Activated CD4-positive, alpha-beta T cell treated with anti-CD3 and anti-CD28 coated beads for 36 hours (primary cell): Measurements from ENCODE around the gene SLC35B4. TPM values are rescaled to one million over a fixed set of nuclear protein-coding genes. Genes with fewer than 3 reads are reported as not detected.
A peak's percentile ranks its signal among the peaks of the same experiment; 100 is the strongest.

ENCODE experiments used
- ATAC-seq: fragments of 200-7000 bp; cut with Tn5 transposase; one replicate; pipeline ENCODE4 v1.10.0; 2021; ENCODE audit warnings: mild to moderate bottlenecking, moderate library complexity
- CTCF ChIA-PET: fragments of 350-600 bp; sonication (Branson Sonifier 250); formaldehyde crosslinking; loops from one replicate; lab custom pipeline; 2021; ENCODE audit warnings: antibody characterized with exemption; lab: Charles Lee
- POLR2A ChIA-PET: fragments of 350-600 bp; sonication (Branson Sonifier 250); formaldehyde crosslinking; loops from one replicate; lab custom pipeline; 2021; ENCODE audit warnings: antibody characterized with exemption, inconsistent platforms; lab: Charles Lee
- DNase-seq: peaks from one replicate; pipeline ENCODE4 v3.0.0-alpha.2; 2020
- H3K27ac Mint-ChIP-seq: one replicate; pipeline ENCODE4 v1.8.0; 2021; ENCODE audit warnings: mixed read lengths
- H3K27me3 Mint-ChIP-seq: one replicate; pipeline ENCODE4 v1.8.0; 2021; ENCODE audit warnings: mixed read lengths
- H3K36me3 Mint-ChIP-seq: one replicate; pipeline ENCODE4 v1.8.0; 2021; ENCODE audit warnings: low read depth, mixed read lengths
- H3K4me1 Mint-ChIP-seq: one replicate; pipeline ENCODE4 v1.8.0; 2021; ENCODE audit warnings: mixed read lengths
- H3K4me3 Mint-ChIP-seq: one replicate; pipeline ENCODE4 v1.8.0; 2021; ENCODE audit warnings: mild to moderate bottlenecking, moderate library complexity, mixed read lengths
- H3K9me3 Mint-ChIP-seq: one replicate; pipeline ENCODE4 v1.8.0; 2021; ENCODE audit warnings: low read depth, mixed read lengths
- intact Hi-C, 2 experiments: fragments of 100-400 bp; cut with DNase I in 1 of 2; cut with micrococcal nuclease in 1 of 2; formaldehyde crosslinking; loops; one replicate each; pipeline versions ENCODE4 v1.14.2 to v1.15.1; 2022 to 2024; cut with DNase I, micrococcal nuclease
- total RNA-seq, 2 experiments: library from RNA; stranded (reverse); gene quantifications; one replicate each; pipeline ENCODE4 v1.2.3, GENCODE V29; 2021

SLC35B4 gene
- 10 to 100 TPM; 13.6 to 15.5 TPM for total RNA-seq

- peak within 1 kb of the TSS; percentile 85 for H3K4me3 Mint-ChIP-seq
- intact Hi-C loops: loop anchor here (1.0 to 10.0 kb wide), 10 partner anchors 42 to 1238 kb away; partner anchors contain the start of genes AKR1B1 (in 2 of the 2), CHCHD3 (in 2 of the 2), LRGUK (in 2 of the 2) and AGBL3 (in 1 of the 2)
- H3K27ac Mint-ChIP-seq: peak within 1 kb of the TSS; percentile 80
- no peaks in the 10 kb centered on the region for H3K9me3 Mint-ChIP-seq
- peaks cover 6% of the 10 kb centered on the region for H3K27me3 Mint-ChIP-seq
- DNase-seq (peak; percentile 97), ATAC-seq (peak; percentile 100)
- H3K4me1 Mint-ChIP-seq: peaks cover 15% of the 10 kb centered on the region
- POLR2A ChIA-PET: interaction anchor here (1.1 kb wide), 1 partner anchor 1234 kb away, joined by 4 read pairs; the partner anchor contains the start of gene CHCHD3
- CTCF ChIA-PET: interaction anchor here (0.6 to 2.5 kb wide), 7 partner anchors 26 to 141 kb away, joined by 3 to 15 read pairs (median 4); no protein-coding TSS in a partner anchor
- no peaks in the 10 kb centered on the region for H3K36me3 Mint-ChIP-seq
Observed at GRCh38 chr7:134316539-134317344, at the start of gene SLC35B4. Gene SLC35B4 (minus strand): TSS chr7:134316930. CDS start chr7:134316751, 179 bp downstream.

GRCh38 chr7:134366481-134366880 is 49.8 kb upstream of the SLC35B4 start:
- CTCF ChIA-PET: no interaction called here
- DNase-seq: no peak
- H3K4me3 Mint-ChIP-seq: no peak overlapping the region
- H3K36me3 Mint-ChIP-seq: no peaks in the 10 kb centered on the region
- no peak for ATAC-seq
- intact Hi-C loops: no loop called here
- no peak overlapping the region for H3K27ac Mint-ChIP-seq
- no peaks in the 10 kb centered on the region for H3K4me1 Mint-ChIP-seq
- no peaks in the 10 kb centered on the region for H3K9me3 Mint-ChIP-seq
- H3K27me3 Mint-ChIP-seq: peaks cover 27% of the 10 kb centered on the region
- POLR2A ChIA-PET: no interaction called here

- H3K27me3 Mint-ChIP-seq: peaks cover 27% of the 10 kb centered on the region
- H3K36me3 Mint-ChIP-seq: no peaks in the 10 kb centered on the region
- H3K4me3 Mint-ChIP-seq: no peak overlapping the region
- DNase-seq (no peak), ATAC-seq (no peak)
- no peaks in the 10 kb centered on the region for H3K9me3 Mint-ChIP-seq
- ChIA-PET CTCF (interaction anchor here (0.8 kb wide), 2 partner anchors 9 to 66 kb away, joined by 3 read pairs; no protein-coding TSS in a partner anchor), POLR2A (no interaction called here)
- no peaks in the 10 kb centered on the region for H3K4me1 Mint-ChIP-seq
- intact Hi-C loops: no loop called here
- H3K27ac Mint-ChIP-seq: no peak overlapping the region
Observed at GRCh38 chr7:134365341-134366054, 48.8 kb upstream of the SLC35B4 start.

GRCh38 chr7:134364619-134365037 is 47.9 kb upstream of the SLC35B4 start:
- Mint-ChIP-seq H3K27me3 (peaks cover 20% of the 10 kb centered on the region), H3K4me1 (no peaks in the 10 kb centered on the region), H3K27ac (no peak overlapping the region), H3K36me3 (no peaks in the 10 kb centered on the region), H3K4me3 (no peak overlapping the region), H3K9me3 (no peaks in the 10 kb centered on the region)
- CTCF ChIA-PET: no interaction called here
- no peak for ATAC-seq
- DNase-seq: no peak
- intact Hi-C loops: no loop called here
- POLR2A ChIA-PET: no interaction called here

- H3K9me3 Mint-ChIP-seq: no peaks in the 10 kb centered on the region
- intact Hi-C loops: no loop called here
- ChIA-PET CTCF (no interaction called here), POLR2A (no interaction called here)
- no peaks in the 10 kb centered on the region for H3K36me3 Mint-ChIP-seq
- H3K27me3 Mint-ChIP-seq: peaks cover 15% of the 10 kb centered on the region
- H3K4me3 Mint-ChIP-seq: no peak overlapping the region
- DNase-seq: no peak
- H3K27ac Mint-ChIP-seq: no peak overlapping the region
- peaks cover 2% of the 10 kb centered on the region for H3K4me1 Mint-ChIP-seq
- no peak for ATAC-seq
Observed at GRCh38 chr7:134362587-134363483, 46.1 kb upstream of the SLC35B4 start.

- no peaks in the 10 kb centered on the region for H3K9me3 Mint-ChIP-seq
- H3K4me3 Mint-ChIP-seq: no peak overlapping the region
- peaks cover 12% of the 10 kb centered on the region for H3K27me3 Mint-ChIP-seq
- no peak overlapping the region for H3K27ac Mint-ChIP-seq
- ATAC-seq (no peak), DNase-seq (no peak)
- ChIA-PET POLR2A (no interaction called here), CTCF (interaction anchor here (0.7 to 1.7 kb wide), 5 partner anchors 12 to 643 kb away, joined by 3 to 4 read pairs (median 3); partner anchors contain the start of gene SLC35B4)
- intact Hi-C loops: loop anchor here in 1 of 2 experiments (2.0 kb wide), 1 partner anchor 219 kb away; no protein-coding TSS in a partner anchor
- H3K4me1 Mint-ChIP-seq: peaks cover 2% of the 10 kb centered on the region
- H3K36me3 Mint-ChIP-seq: no peaks in the 10 kb centered on the region
Observed at GRCh38 chr7:134359787-134360432, 43.2 kb upstream of the SLC35B4 start.

- CTCF ChIA-PET: interaction anchor here (0.6 to 2.6 kb wide), 21 partner anchors 10 to 1113 kb away, joined by 3 to 15 read pairs (median 3); partner anchors contain the start of gene SLC35B4
- H3K36me3 Mint-ChIP-seq: no peaks in the 10 kb centered on the region
- POLR2A ChIA-PET: no interaction called here
- intact Hi-C loops: no loop called here
- peaks cover 2% of the 10 kb centered on the region for H3K4me1 Mint-ChIP-seq
- H3K27me3 Mint-ChIP-seq: peaks cover 12% of the 10 kb centered on the region
- no peaks in the 10 kb centered on the region for H3K9me3 Mint-ChIP-seq
- no peak overlapping the region for H3K27ac Mint-ChIP-seq
- DNase-seq: no peak
- H3K4me3 Mint-ChIP-seq: no peak overlapping the region
- ATAC-seq: no peak
Observed at GRCh38 chr7:134357486-134357885, 40.8 kb upstream of the SLC35B4 start.

GRCh38 chr7:134356421-134356936 is 39.7 kb upstream of the SLC35B4 start:
- intact Hi-C loops: no loop called here
- Mint-ChIP-seq H3K4me1 (peaks cover 5% of the 10 kb centered on the region), H3K9me3 (no peaks in the 10 kb centered on the region), H3K36me3 (no peaks in the 10 kb centered on the region), H3K27ac (no peak overlapping the region), H3K27me3 (peaks cover 6% of the 10 kb centered on the region), H3K4me3 (no peak overlapping the region)
- DNase-seq (no peak), ATAC-seq (no peak)
- ChIA-PET CTCF (interaction anchor here (1.4 to 2.6 kb wide), 3 partner anchors 9 to 40 kb away, joined by 4 to 15 read pairs (median 13); partner anchors contain the start of gene SLC35B4), POLR2A (no interaction called here)

- CTCF ChIA-PET: interaction anchor here (0.5 to 2.6 kb wide), 3 partner anchors 39 to 1570 kb away, joined by 3 to 15 read pairs (median 3); partner anchors contain the start of gene SLC35B4
- no peaks in the 10 kb centered on the region for H3K36me3 Mint-ChIP-seq
- intact Hi-C loops: no loop called here
Observed at GRCh38 chr7:134355927-134356326, 39.2 kb upstream of the SLC35B4 start.

GRCh38 chr7:134355004-134355525 is 38.3 kb upstream of the SLC35B4 start:
- Mint-ChIP-seq H3K4me3 (no peak overlapping the region), H3K36me3 (no peaks in the 10 kb centered on the region), H3K27ac (no peak overlapping the region), H3K9me3 (no peaks in the 10 kb centered on the region), H3K27me3 (peaks cover 6% of the 10 kb centered on the region), H3K4me1 (peaks cover 15% of the 10 kb centered on the region)
- DNase-seq: no peak
- ChIA-PET CTCF (interaction anchor here (0.5 to 0.7 kb wide), 3 partner anchors 38 to 1569 kb away, joined by 3 read pairs; no protein-coding TSS in a partner anchor), POLR2A (no interaction called here)
- intact Hi-C loops: no loop called here
- ATAC-seq: no peak

More at GRCh38 chr7:134355927-134356326, 39.2 kb upstream of the SLC35B4 start:
- Mint-ChIP-seq H3K27ac (no peak overlapping the region), H3K4me3 (no peak overlapping the region), H3K27me3 (peaks cover 6% of the 10 kb centered on the region), H3K9me3 (no peaks in the 10 kb centered on the region), H3K4me1 (peaks cover 10% of the 10 kb centered on the region)
- DNase-seq (no peak), ATAC-seq (no peak)
- POLR2A ChIA-PET: no interaction called here
